ENCODE results near the gene NDST3. TPM values are rescaled to one million over a fixed set of nuclear protein-coding genes. Genes with fewer than 3 reads are reported as not detected.
A peak's percentile ranks its signal among the peaks of the same experiment; 100 is the strongest.
"Not testable (repeated sequence)": the region's sequence is repeated elsewhere in the genome, so short reads cannot be mapped to it uniquely, and the experiment has no call there.

NDST3 gene
- polyA plus RNA-seq, 1 experiment: not detected

- POLR2A ChIA-PET: no interaction called here
- no peak overlapping the region for H3K4me3 ChIP-seq (ENCODE audit: low read depth, low read length)
- DNase-seq (ENCODE audit: low read depth): no peak
- no peaks in the 10 kb centered on the region for H3K36me3 ChIP-seq (ENCODE audit: control insufficient read depth, insufficient read depth, low read length)
- CTCF ChIA-PET: no interaction called here
- peaks cover 2% of the 10 kb centered on the region; the same call in 1 of the 2 replicates for H3K27me3 ChIP-seq (ENCODE audit: control insufficient read depth, insufficient read depth, low read length)
- TF ChIP-seq, protein P1, sequence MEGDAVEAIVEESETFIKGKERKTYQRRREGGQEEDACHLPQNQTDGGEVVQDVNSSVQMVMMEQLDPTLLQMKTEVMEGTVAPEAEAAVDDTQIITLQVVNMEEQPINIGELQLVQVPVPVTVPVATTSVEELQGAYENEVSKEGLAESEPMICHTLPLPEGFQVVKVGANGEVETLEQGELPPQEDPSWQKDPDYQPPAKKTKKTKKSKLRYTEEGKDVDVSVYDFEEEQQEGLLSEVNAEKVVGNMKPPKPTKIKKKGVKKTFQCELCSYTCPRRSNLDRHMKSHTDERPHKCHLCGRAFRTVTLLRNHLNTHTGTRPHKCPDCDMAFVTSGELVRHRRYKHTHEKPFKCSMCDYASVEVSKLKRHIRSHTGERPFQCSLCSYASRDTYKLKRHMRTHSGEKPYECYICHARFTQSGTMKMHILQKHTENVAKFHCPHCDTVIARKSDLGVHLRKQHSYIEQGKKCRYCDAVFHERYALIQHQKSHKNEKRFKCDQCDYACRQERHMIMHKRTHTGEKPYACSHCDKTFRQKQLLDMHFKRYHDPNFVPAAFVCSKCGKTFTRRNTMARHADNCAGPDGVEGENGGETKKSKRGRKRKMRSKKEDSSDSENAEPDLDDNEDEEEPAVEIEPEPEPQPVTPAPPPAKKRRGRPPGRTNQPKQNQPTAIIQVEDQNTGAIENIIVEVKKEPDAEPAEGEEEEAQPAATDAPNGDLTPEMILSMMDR (IDR thresholded peaks at IDR 0.05; ENCODE audit: insufficient read depth, low read depth, low read length): no peak
Observed at GRCh38 chr4:118260309-118260708, 226.0 kb downstream of the NDST3 start.

GRCh38 chr4:118264096-118264495 is 229.8 kb downstream of the NDST3 start:
- CTCF ChIA-PET: no interaction called here
- Histone ChIP-seq H3K36me3 (ENCODE audit: control insufficient read depth, insufficient read depth, low read length) (no peaks in the 10 kb centered on the region), H3K27me3 (ENCODE audit: control insufficient read depth, insufficient read depth, low read length) (peaks cover 2% of the 10 kb centered on the region; the same call in 1 of the 2 replicates), H3K4me3 (ENCODE audit: low read depth, low read length) (no peak overlapping the region)
- TF ChIP-seq, protein P1 (IDR thresholded peaks at IDR 0.05; ENCODE audit: insufficient read depth, low read depth, low read length): no peak
- POLR2A ChIA-PET: no interaction called here
- DNase-seq (ENCODE audit: low read depth): no peak

GRCh38 chr4:118265312-118266144 is 231.2 kb downstream of the NDST3 start:
- POLR2A ChIA-PET: no interaction called here
- TF ChIP-seq, protein P1 (IDR thresholded peaks at IDR 0.05; ENCODE audit: insufficient read depth, low read depth, low read length): no peak
- no peak for DNase-seq (ENCODE audit: low read depth)
- Histone ChIP-seq H3K27me3 (ENCODE audit: control insufficient read depth, insufficient read depth, low read length) (no peaks in the 10 kb centered on the region), H3K4me3 (ENCODE audit: low read depth, low read length) (peak overlapping the region; percentile 37), H3K36me3 (ENCODE audit: control insufficient read depth, insufficient read depth, low read length) (no peaks in the 10 kb centered on the region)
- CTCF ChIA-PET: interaction anchor here (1.2 kb wide), 1 partner anchor 9 kb away, joined by 5 read pairs; no protein-coding TSS in a partner anchor

DNA sequence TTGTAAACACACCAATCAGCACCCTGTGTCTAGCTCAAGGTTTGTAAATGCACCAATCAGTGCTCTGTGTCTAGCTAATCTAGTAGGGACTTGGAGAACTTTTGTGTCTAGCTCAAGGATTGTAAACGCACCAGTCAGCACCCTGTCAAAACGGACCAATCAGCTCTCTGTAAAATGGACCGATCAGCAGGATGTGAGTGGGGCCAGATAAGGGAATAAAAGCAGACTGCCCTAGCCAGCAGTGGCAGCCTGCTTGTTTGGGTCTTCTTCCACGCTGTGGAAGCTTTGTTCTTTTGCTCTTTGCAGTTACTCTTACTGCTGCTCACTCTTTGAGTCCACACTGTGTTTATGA is 231.8 kb downstream of the NDST3 start:
- POLR2A ChIA-PET; H3K27me3 ChIP-seq (ENCODE audit: control insufficient read depth, insufficient read depth, low read length); H3K4me3 ChIP-seq (ENCODE audit: low read depth, low read length); H3K36me3 ChIP-seq (ENCODE audit: control insufficient read depth, insufficient read depth, low read length); DNase-seq (ENCODE audit: low read depth): not testable (repeated sequence)
- CTCF ChIA-PET: interaction anchor here (1.2 kb wide), 1 partner anchor 9 kb away, joined by 5 read pairs; no protein-coding TSS in a partner anchor

- DNase-seq (ENCODE audit: low read depth): no peak
- no peaks in the 10 kb centered on the region for H3K36me3 ChIP-seq (ENCODE audit: control insufficient read depth, insufficient read depth, low read length)
- TF ChIP-seq, protein P1 (IDR thresholded peaks at IDR 0.05; ENCODE audit: insufficient read depth, low read depth, low read length): no peak
- ChIA-PET CTCF (no interaction called here), POLR2A (no interaction called here)
- no peak overlapping the region for H3K4me3 ChIP-seq (ENCODE audit: low read depth, low read length)
- H3K27me3 ChIP-seq (ENCODE audit: control insufficient read depth, insufficient read depth, low read length): no peaks in the 10 kb centered on the region
Observed at GRCh38 chr4:118268780-118269179, 234.5 kb downstream of the NDST3 start.

All from BJ (cell line).